Naive thymus-derived CD4-positive, alpha-beta T cell (primary cell): ENCODE measurements around the gene USP54. TPM values are rescaled to one million over a fixed set of nuclear protein-coding genes. Genes with fewer than 3 reads are reported as not detected.

ENCODE experiments used
- ATAC-seq: fragments of 150-1000 bp; cut with Tn5 transposase; 2 replicates; pipeline ENCODE4 v1.10.0; 2021; ENCODE audit warnings: mild to moderate bottlenecking, moderate library complexity
- CTCF ChIA-PET: fragments of 350-600 bp; sonication (Branson Sonifier 250); formaldehyde crosslinking; loops from one replicate; lab custom pipeline; 2021; ENCODE audit warnings: antibody characterized with exemption; lab: Charles Lee
- POLR2A ChIA-PET: fragments of 350-600 bp; sonication (Branson Sonifier 250); formaldehyde crosslinking; loops from one replicate; lab custom pipeline; 2021; ENCODE audit warnings: antibody characterized with exemption, inconsistent platforms; lab: Charles Lee
- DNase-seq, 9 donors: peaks; one replicate each; pipeline versions ENCODE4 v3.0.0 to v3.0.0-alpha.2; 2020 to 2022; ENCODE audit warnings: mixed read lengths in 1 of 9
- H3K27ac ChIP-seq: one replicate; pipeline ENCODE4 v1.7.0; 2013; ENCODE audit warnings: mild to moderate bottlenecking, low read depth, low read length, moderate library complexity
- H3K27me3 ChIP-seq, 2 donors: one replicate each; pipeline ENCODE4 v1.7.0; 2013; ENCODE audit warnings: low read length in 2 of 2, mild to moderate bottlenecking in 2 of 2, moderate library complexity in 2 of 2; ENCODE audit not compliant: control insufficient read depth in 2 of 2, insufficient read depth in 2 of 2
- H3K36me3 ChIP-seq, 3 experiments: 1 replicate in 2 of 3; 2 replicates in 1 of 3; pipeline ENCODE4 v1.7.0; 2013; ENCODE audit warnings: low read length in 3 of 3, mild to moderate bottlenecking in 3 of 3, moderate library complexity in 1 of 3; ENCODE audit not compliant: insufficient read depth in 3 of 3, control insufficient read depth in 2 of 3
- H3K4me1 ChIP-seq, 2 donors: one replicate each; pipeline ENCODE4 v1.7.0; 2013; ENCODE audit warnings: low read length in 2 of 2, mild to moderate bottlenecking in 2 of 2, moderate library complexity in 1 of 2; ENCODE audit not compliant: control insufficient read depth in 2 of 2, insufficient read depth in 2 of 2
- H3K4me3 ChIP-seq: 2 replicates; pipeline ENCODE4 v1.7.0; 2013; ENCODE audit warnings: mild to moderate bottlenecking, low read length
- H3K9me3 ChIP-seq, 3 experiments: 1 replicate in 2 of 3; 2 replicates in 1 of 3; pipeline ENCODE4 v1.7.0; 2013; ENCODE audit warnings: low read length in 3 of 3; ENCODE audit not compliant: control insufficient read depth in 2 of 3
- H3K27ac Mint-ChIP-seq, 9 donors: one replicate each; pipeline ENCODE4 v1.8.0; 2020 to 2022; ENCODE audit warnings: mixed read lengths in 9 of 9, mild to moderate bottlenecking in 8 of 9, moderate library complexity in 5 of 9, inconsistent platforms in 2 of 9
- H3K27me3 Mint-ChIP-seq, 5 donors: one replicate each; pipeline ENCODE4 v1.8.0; 2021 to 2022; ENCODE audit warnings: mixed read lengths in 5 of 5, mild to moderate bottlenecking in 1 of 5
- H3K36me3 Mint-ChIP-seq, 5 donors: one replicate each; pipeline ENCODE4 v1.8.0; 2020 to 2022; ENCODE audit warnings: mixed read lengths in 5 of 5, mild to moderate bottlenecking in 3 of 5, inconsistent platforms in 1 of 5
- H3K4me1 Mint-ChIP-seq, 7 donors: one replicate each; pipeline ENCODE4 v1.8.0; 2020 to 2022; ENCODE audit warnings: mixed read lengths in 7 of 7, mild to moderate bottlenecking in 3 of 7, inconsistent platforms in 1 of 7
- H3K4me3 Mint-ChIP-seq, 10 donors: one replicate each; pipeline ENCODE4 v1.8.0; 2020 to 2022; ENCODE audit warnings: mild to moderate bottlenecking in 10 of 10, mixed read lengths in 10 of 10, moderate library complexity in 6 of 10, inconsistent platforms in 2 of 10
- H3K9me3 Mint-ChIP-seq, 11 donors: one replicate each; pipeline ENCODE4 v1.8.0; 2020 to 2022; ENCODE audit warnings: mixed read lengths in 11 of 11, mild to moderate bottlenecking in 4 of 11, inconsistent platforms in 1 of 11, moderate library complexity in 1 of 11
- intact Hi-C, 2 donors: fragments of 100-400 bp; cut with micrococcal nuclease; formaldehyde crosslinking; loops; one replicate each; pipeline ENCODE4 v1.15.1; 2023
- polyA plus RNA-seq, 2 donors: library from polyadenylated mRNA; unstranded; fragments of 300-500 nt; fragmentation: Illumina TruSeq; gene quantifications; one replicate each; pipeline ENCODE4 v1.2.3, GENCODE V29; 2021
- total RNA-seq, 6 experiments: library from RNA in 5 of 6; stranded (reverse) in 5 of 6; gene quantifications; 1 replicate in 5 of 6; 2 replicates in 1 of 6; pipeline ENCODE4 v1.2.3 and lab custom pipeline; 2021 to 2026

The USP54 gene
- total and polyA plus RNA-seq, 7 experiments from 2014 or later: 0.41 to 6.7 (median 3.0) TPM

GRCh38 chr10:73561192-73561591, 29.9 kb downstream of the USP54 start:
- no peak overlapping the region for H3K27ac Mint-ChIP-seq
- POLR2A ChIA-PET: interaction anchor here (0.5 to 0.6 kb wide), 2 partner anchors 11 to 29 kb away, joined by 3 to 4 read pairs; no protein-coding TSS in a partner anchor
- CTCF ChIA-PET: no interaction called here
- no peaks in the 10 kb centered on the region for H3K9me3 Mint-ChIP-seq
- peaks cover 0 to 4% (median 0%) of the 10 kb centered on the region in 5 donors for H3K36me3 Mint-ChIP-seq
- no peak overlapping the region for H3K4me3 ChIP-seq
- no peaks in the 10 kb centered on the region for H3K4me1 ChIP-seq
- DNase-seq (no peak), ATAC-seq (no peak)
- H3K27ac ChIP-seq: no peak overlapping the region
- H3K9me3 ChIP-seq: no peaks in the 10 kb centered on the region
- no peaks in the 10 kb centered on the region for H3K27me3 ChIP-seq
- H3K4me1 Mint-ChIP-seq: peaks cover 0 to 1% (median 0%) of the 10 kb centered on the region in 7 donors
- H3K27me3 Mint-ChIP-seq: no peaks in the 10 kb centered on the region
- intact Hi-C loops: no loop called here
- no peaks in the 10 kb centered on the region for H3K36me3 ChIP-seq
- no peak overlapping the region for H3K4me3 Mint-ChIP-seq

- Histone ChIP-seq H3K4me3 (no peak overlapping the region), H3K27me3 (no peaks in the 10 kb centered on the region), H3K27ac (no peak overlapping the region), H3K4me1 (no peaks in the 10 kb centered on the region), H3K9me3 (no peaks in the 10 kb centered on the region), H3K36me3 (no peaks in the 10 kb centered on the region)
- no peak overlapping the region for H3K4me3 Mint-ChIP-seq
- H3K9me3 Mint-ChIP-seq: no peaks in the 10 kb centered on the region
- ChIA-PET POLR2A (no interaction called here), CTCF (no interaction called here)
- ATAC-seq (no peak), DNase-seq (no peak)
- H3K36me3 Mint-ChIP-seq: peaks cover 0 to 4% (median 0%) of the 10 kb centered on the region in 5 donors
- H3K27me3 Mint-ChIP-seq: peaks cover 0 to 3% (median 0%) of the 10 kb centered on the region in 5 donors
- H3K27ac Mint-ChIP-seq: no peak overlapping the region
- intact Hi-C loops: no loop called here
- H3K4me1 Mint-ChIP-seq: peaks cover 0 to 1% (median 0%) of the 10 kb centered on the region in 7 donors
These were observed 31.6 kb downstream of the USP54 start for GRCh38 chr10:73559590-73559989.

GRCh38 chr10:73556855-73557254, 34.3 kb downstream of the USP54 start:
- intact Hi-C loops: no loop called here
- H3K27me3 Mint-ChIP-seq: peaks cover 0 to 10% (median 0%) of the 10 kb centered on the region in 5 donors
- H3K9me3 Mint-ChIP-seq: no peaks in the 10 kb centered on the region
- no peaks in the 10 kb centered on the region for H3K27me3 ChIP-seq
- H3K4me1 ChIP-seq: no peaks in the 10 kb centered on the region
- CTCF ChIA-PET: no interaction called here
- H3K36me3 ChIP-seq: no peaks in the 10 kb centered on the region
- no peaks in the 10 kb centered on the region for H3K9me3 ChIP-seq
- no peak overlapping the region for H3K27ac Mint-ChIP-seq
- POLR2A ChIA-PET: no interaction called here
- H3K36me3 Mint-ChIP-seq: peaks cover 0 to 4% (median 0%) of the 10 kb centered on the region in 5 donors
- H3K27ac ChIP-seq: no peak overlapping the region
- no peak for ATAC-seq
- no peak overlapping the region for H3K4me3 Mint-ChIP-seq
- no peak for DNase-seq
- no peaks in the 10 kb centered on the region for H3K4me1 Mint-ChIP-seq
- no peak overlapping the region for H3K4me3 ChIP-seq

GRCh38 chr10:73554721-73555120, 36.4 kb downstream of the USP54 start:
- H3K9me3 ChIP-seq: no peaks in the 10 kb centered on the region
- no peak overlapping the region for H3K4me3 ChIP-seq
- Mint-ChIP-seq H3K4me1 (no peaks in the 10 kb centered on the region), H3K9me3 (no peaks in the 10 kb centered on the region), H3K27ac (no peak overlapping the region), H3K27me3 (peaks cover 0 to 10% (median 0%) of the 10 kb centered on the region in 5 donors), H3K36me3 (peaks cover 0 to 4% (median 0%) of the 10 kb centered on the region in 5 donors), H3K4me3 (no peak overlapping the region)
- intact Hi-C loops: no loop called here
- DNase-seq (no peak), ATAC-seq (no peak)
- no peak overlapping the region for H3K27ac ChIP-seq
- no peaks in the 10 kb centered on the region for H3K36me3 ChIP-seq
- ChIA-PET POLR2A (no interaction called here), CTCF (interaction anchor here (0.6 kb wide), 1 partner anchor 105 kb away, joined by 3 read pairs; no protein-coding TSS in a partner anchor)
- no peaks in the 10 kb centered on the region for H3K27me3 ChIP-seq
- no peaks in the 10 kb centered on the region for H3K4me1 ChIP-seq

- Mint-ChIP-seq H3K4me1 (no peaks in the 10 kb centered on the region), H3K4me3 (no peak overlapping the region), H3K27me3 (peaks cover 0 to 10% (median 0%) of the 10 kb centered on the region in 5 donors), H3K27ac (no peak overlapping the region), H3K9me3 (no peaks in the 10 kb centered on the region), H3K36me3 (peaks cover 0 to 4% (median 0%) of the 10 kb centered on the region in 5 donors)
- H3K4me1 ChIP-seq: no peaks in the 10 kb centered on the region
- no peaks in the 10 kb centered on the region for H3K36me3 ChIP-seq
- H3K27me3 ChIP-seq: no peaks in the 10 kb centered on the region
- POLR2A ChIA-PET: no interaction called here
- H3K27ac ChIP-seq: no peak overlapping the region
- intact Hi-C loops: no loop called here
- no peaks in the 10 kb centered on the region for H3K9me3 ChIP-seq
- DNase-seq (no peak), ATAC-seq (no peak)
- CTCF ChIA-PET: no interaction called here
- no peak overlapping the region for H3K4me3 ChIP-seq
These were observed 37.4 kb downstream of the USP54 start for GRCh38 chr10:73553761-73554160.

- Histone ChIP-seq H3K4me3 (no peak overlapping the region), H3K9me3 (no peaks in the 10 kb centered on the region), H3K27me3 (no peaks in the 10 kb centered on the region), H3K27ac (no peak overlapping the region), H3K36me3 (no peaks in the 10 kb centered on the region), H3K4me1 (no peaks in the 10 kb centered on the region)
- Mint-ChIP-seq H3K9me3 (peaks cover 0 to 1% (median 0%) of the 10 kb centered on the region in 11 donors), H3K27me3 (peaks cover 0 to 11% (median 0%) of the 10 kb centered on the region in 5 donors), H3K4me1 (no peaks in the 10 kb centered on the region), H3K36me3 (peaks cover 0 to 4% (median 0%) of the 10 kb centered on the region in 5 donors), H3K27ac (no peak overlapping the region), H3K4me3 (no peak overlapping the region)
- POLR2A ChIA-PET: interaction anchor here (1.0 kb wide), 1 partner anchor 58 kb away, joined by 3 read pairs; no protein-coding TSS in a partner anchor
- no peak for DNase-seq
- CTCF ChIA-PET: no interaction called here
- intact Hi-C loops: no loop called here
- no peak for ATAC-seq
These were observed 38.1 kb downstream of the USP54 start for GRCh38 chr10:73552819-73553715.
